HepG2 (cell line): ENCODE measurements around the gene RIIAD1. TPM values are rescaled to one million over a fixed set of nuclear protein-coding genes. Genes with fewer than 3 reads are reported as not detected.

Source experiments
- BCL3 ChIP-seq: sonication (generic); formaldehyde crosslinking; IDR thresholded peaks from 2 replicates; pipeline ENCODE4 v1.5.1; 2020; ENCODE audit warnings: mild to moderate bottlenecking, missing genetic modification reagents, moderate library complexity
- CEBPB ChIP-seq: IDR thresholded peaks from 2 replicates; pipeline ENCODE4 v1.6.1; 2011; ENCODE audit warnings: low read depth, low read length, improper control_type of control experiment, borderline replicate concordance
- FOSL1 ChIP-seq: sonication (generic); formaldehyde crosslinking; IDR thresholded peaks from 2 replicates; pipeline ENCODE4 v1.9.0; 2021; ENCODE audit warnings: missing genetic modification reagents, borderline replicate concordance
- HHEX ChIP-seq: IDR thresholded peaks from 2 replicates; pipeline ENCODE4 v1.6.1; 2016; ENCODE audit warnings: control low read depth
- HNRNPL ChIP-seq: fragments of 200-400 bp; formaldehyde crosslinking; IDR thresholded peaks from 2 replicates; pipeline ENCODE4 v1.6.1; 2017; ENCODE audit warnings: mild to moderate bottlenecking, low read depth, low read length
- IKZF4 ChIP-seq: sonication (generic); formaldehyde crosslinking; IDR thresholded peaks from 2 replicates; pipeline ENCODE4 v1.5.1; 2020; ENCODE audit warnings: borderline replicate concordance, mild to moderate bottlenecking, low read depth, missing genetic modification reagents; ENCODE audit errors: not compliant biosample characterization
- IRF1 ChIP-seq: sonication (generic); formaldehyde crosslinking; IDR thresholded peaks from 2 replicates; pipeline ENCODE4 v1.4.0; 2020; ENCODE audit warnings: low read depth, mild to moderate bottlenecking, missing genetic modification reagents
- KLF6 ChIP-seq: IDR thresholded peaks from 2 replicates; pipeline ENCODE4 v1.8.0; 2016; ENCODE audit warnings: missing biosample characterization, missing genetic modification reagents
- MAFG ChIP-seq: sonication (generic); formaldehyde crosslinking; IDR thresholded peaks from 2 replicates; pipeline ENCODE4 v1.5.1; 2020; ENCODE audit warnings: mild to moderate bottlenecking, missing genetic modification reagents
- MLXIP ChIP-seq: sonication (generic); formaldehyde crosslinking; IDR thresholded peaks from 2 replicates; pipeline ENCODE4 v1.9.0; 2021; ENCODE audit warnings: missing genetic modification reagents, borderline replicate concordance
- MNT ChIP-seq: fragments of 450-650 bp; IDR thresholded peaks from 2 replicates; pipeline ENCODE4 v1.6.1; 2016
- NFE2L1 ChIP-seq: sonication (generic); formaldehyde crosslinking; IDR thresholded peaks from 2 replicates; pipeline ENCODE4 v1.4.0; 2020; ENCODE audit warnings: missing genetic modification reagents, mild to moderate bottlenecking, borderline replicate concordance
- NFIB ChIP-seq: sonication (generic); formaldehyde crosslinking; IDR thresholded peaks from 2 replicates; pipeline ENCODE4 v1.9.0; 2021; ENCODE audit warnings: missing genetic modification reagents, mild to moderate bottlenecking, borderline replicate concordance
- PBX2 ChIP-seq: IDR thresholded peaks from 2 replicates; pipeline ENCODE4 v1.6.1; 2016; ENCODE audit warnings: control low read depth
- ZBTB44 ChIP-seq: sonication (generic); formaldehyde crosslinking; IDR thresholded peaks from 2 replicates; pipeline ENCODE4 v1.4.0; 2020; ENCODE audit warnings: missing genetic modification reagents
- ZNF614 ChIP-seq: IDR thresholded peaks from 2 replicates; pipeline ENCODE4 v1.6.1; 2018; ENCODE audit warnings: missing biosample characterization, missing genetic modification reagents, inconsistent platforms, borderline replicate concordance
- ZNF709 ChIP-seq: sonication (generic); formaldehyde crosslinking; IDR thresholded peaks from 2 replicates; pipeline ENCODE4 v1.5.0; 2020; ENCODE audit warnings: mild to moderate bottlenecking, missing genetic modification reagents
- ZNF737 ChIP-seq: sonication (generic); formaldehyde crosslinking; IDR thresholded peaks from 2 replicates; pipeline ENCODE4 v1.5.0; 2020; ENCODE audit warnings: missing genetic modification reagents, mild to moderate bottlenecking, borderline replicate concordance
- polyA plus RNA-seq, 8 experiments: library from polyadenylated mRNA; depleted of rRNA in 3 of 8; stranded (reverse) in 7 of 8; unstranded in 1 of 8; fragments of >200 nt; fragmentation: Illumina TruSeq in 4 of 8; extraction: Trizol in 4 of 8; gene quantifications; 2 replicates each; pipeline versions ENCODE4 v1.2.1 to v1.2.3, GENCODE V29; 2011 to 2016; ENCODE audit warnings: low read depth in 4 of 8, missing spikeins in 1 of 8, mixed read lengths in 1 of 8; ENCODE audit not compliant: insufficient read depth in 1 of 8
- total RNA-seq, 5 experiments: library from RNA; depleted of rRNA; stranded (reverse); fragments of >200 nt; fragmentation: Illumina TruSeq; extraction: Trizol; gene quantifications; 2 replicates each; pipeline ENCODE4 v1.2.3, GENCODE V29; 2016; ENCODE audit warnings: low read depth in 1 of 5

RIIAD1 gene
- total and polyA plus RNA-seq, 2 of the 13 experiments (the other 11 are each of a cell fraction or from before 2014, with no cell fraction given), result not detected

- TF ChIP-seq NFE2L1 (CRISPR knock-in tag) (no peak), KLF6 (CRISPR knock-in tag) (peak; percentile 71; the same call in 1 of the 2 replicates), MNT (no peak), MAFG (no peak; the same call in 1 of the 2 replicates), PBX2 (CRISPR knock-in tag) (no peak), FOSL1 (CRISPR knock-in tag) (peak; percentile 28; the same call in 1 of the 2 replicates), ZNF737 (CRISPR knock-in tag) (no peak), NFIB (CRISPR knock-in tag) (no peak), HNRNPL (no peak), ZBTB44 (CRISPR knock-in tag) (no peak), IKZF4 (CRISPR knock-in tag) (peak; percentile 56), CEBPB (no peak), IRF1 (0 out of 2 replicates have a peak, but pooled peaks have one; percentile 22), ZNF709 (CRISPR knock-in tag) (no peak), ZNF614 (peak; percentile 47; the same call in 1 of the 2 replicates), BCL3 (peak; percentile 67; the same call in 1 of the 2 replicates), MLXIP (CRISPR knock-in tag) (0 out of 2 replicates have a peak, but pooled peaks have one; percentile 73), HHEX (CRISPR knock-in tag) (no peak)
Measured at GRCh38 chr1:151762941-151763921, 41.9 kb downstream of the RIIAD1 start, which contains the start of gene MRPL9 (continued).
